ENCODE data around the gene ATG2A. TPM values are rescaled to one million over a fixed set of nuclear protein-coding genes. Genes with fewer than 3 reads are reported as not detected.

The ATG2A gene
- total and polyA plus RNA-seq, 2 of the 8 experiments (the other 6 are each of a cell fraction or from before 2014, with no cell fraction given), result 12.1 to 22.1 TPM

DNA sequence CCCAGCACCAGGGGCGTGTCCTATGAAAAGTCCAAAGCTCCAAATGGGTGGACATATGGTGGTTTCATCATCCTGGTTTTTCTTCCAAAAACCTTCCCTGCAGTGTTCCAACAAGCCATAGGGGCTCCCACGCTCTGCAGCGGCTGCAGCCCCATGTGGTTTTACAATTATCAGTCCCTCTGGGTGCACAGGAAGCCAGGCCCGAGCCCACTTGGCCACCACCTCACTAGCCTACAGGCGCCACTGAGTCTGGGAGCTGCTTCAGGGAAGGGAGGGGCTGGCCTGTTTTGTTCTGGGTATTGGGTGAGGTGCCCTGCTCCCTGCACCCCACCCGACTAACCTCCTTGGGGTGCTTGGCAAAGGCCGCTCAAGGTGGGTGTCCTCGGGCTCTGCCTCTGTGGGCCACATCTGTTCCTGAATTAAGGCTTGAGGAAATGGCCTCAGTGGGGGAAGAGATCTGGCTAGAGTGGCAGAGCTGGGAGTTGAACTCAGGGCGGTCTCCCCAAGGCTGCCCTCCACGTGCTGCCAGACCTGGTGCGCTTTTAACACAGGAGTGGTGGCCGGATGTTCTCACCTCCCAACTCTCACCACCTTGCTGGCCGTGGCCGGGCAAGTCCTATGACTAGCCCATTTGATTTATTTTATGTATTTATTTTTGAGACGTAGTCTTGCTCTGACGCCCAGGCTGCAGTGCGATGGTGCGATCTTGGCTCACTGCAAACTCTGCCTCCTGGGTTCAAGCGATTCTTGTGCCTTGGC lies 67.2 kb downstream of the ATG2A start (continued):
- TF ChIP-seq CTCF (IDR thresholded peaks at IDR 0.05; ENCODE audit: control extremely low read depth in 1 of 3, insufficient read depth in 1 of 3, low read depth in 1 of 3, low read length in 3 of 3), result no peak
- TF ChIP-seq TAF1 (IDR thresholded peaks at IDR 0.05; ENCODE audit: low read depth, low read length), result no peak
- no peak for TF ChIP-seq ZNF274 (IDR thresholded peaks at IDR 0.05; ENCODE audit: borderline replicate concordance, extremely low read depth, low read length)
- TF ChIP-seq POU5F1 (IDR thresholded peaks at IDR 0.05; ENCODE audit: low read depth, low read length), result no peak
- TF ChIP-seq CHD1 (IDR thresholded peaks at IDR 0.05; ENCODE audit: low read depth, low read length), result no peak
- TF ChIP-seq EP300 (IDR thresholded peaks at IDR 0.05; ENCODE audit: borderline replicate concordance in 1 of 2, low read depth in 2 of 2, low read length in 2 of 2), result no peak
- TF ChIP-seq PHF8 (conservative IDR thresholded peaks at IDR 0.05; ENCODE audit: low read depth, low read length), result no peak
